Measurements from ENCODE around the gene SIRPA. TPM values are rescaled to one million over a fixed set of nuclear protein-coding genes. Genes with fewer than 3 reads are reported as not detected.

The SIRPA gene
- total and polyA plus RNA-seq, 2 experiments from 2014 or later: 93.3 to 101 TPM

GRCh38 chr20:1922786-1923185, 27.6 kb downstream of the SIRPA start:
- Histone ChIP-seq H3K36me3 (ENCODE audit: low read depth) (peaks cover 21% of the 10 kb centered on the region), H3K27me3 (replicated peaks; ENCODE audit: insufficient read depth) (no peaks in the 10 kb centered on the region), H3K4me2 (ENCODE audit: unreplicated experiment) (no peak overlapping the region), H3K9me2 (ENCODE audit: insufficient read depth) (no peaks in the 10 kb centered on the region), H3K79me2 (ENCODE audit: insufficient read depth) (peaks cover 72% of the 10 kb centered on the region), H3K9ac (no peak overlapping the region), H2AFZ (no peak overlapping the region), H3F3A (ENCODE audit: insufficient read depth) (peaks cover 10% of the 10 kb centered on the region; the same call in 1 of the 2 replicates), H3K9me3 (ENCODE audit: low read depth) (no peaks in the 10 kb centered on the region), H4K20me1 (ENCODE audit: insufficient read depth) (no peaks in the 10 kb centered on the region), H3K4me3 (no peak overlapping the region), H3K27ac (no peak overlapping the region), H3K4me1 (ENCODE audit: insufficient read depth) (no peaks in the 10 kb centered on the region)
- TF ChIP-seq EZH2 (IDR thresholded peaks at IDR 0.05; ENCODE audit: insufficient read depth, poor library complexity, severe bottlenecking): no peak
- TF ChIP-seq EZH2phosphoT487 (IDR thresholded peaks at IDR 0.05; ENCODE audit: insufficient read depth, low read depth): no peak
- in situ Hi-C loops (cut with MboI): no loop called here
- no peak for DNase-seq

- in situ Hi-C loops (cut with MboI): no loop called here
- no peaks in the 10 kb centered on the region for H3K4me1 ChIP-seq (ENCODE audit: insufficient read depth)
- WGBS, 2 experiments (ENCODE audit: low coverage in 1 of 2, low lambda C conversion rate in 2 of 2, missing lambda C conversion rate in 2 of 2): 86 to 88% methylated on average over 13 of the region's 13 CpGs
- H3K9me3 ChIP-seq (ENCODE audit: low read depth): no peaks in the 10 kb centered on the region
- H3K27ac ChIP-seq: no peak overlapping the region
- TF ChIP-seq EZH2 (IDR thresholded peaks at IDR 0.05; ENCODE audit: insufficient read depth, poor library complexity, severe bottlenecking) (no peak), EZH2phosphoT487 (IDR thresholded peaks at IDR 0.05; ENCODE audit: insufficient read depth, low read depth) (no peak)
- H3K4me2 ChIP-seq (ENCODE audit: unreplicated experiment): no peak overlapping the region
- H3K4me3 ChIP-seq: no peak overlapping the region
- no peak overlapping the region for H3K9ac ChIP-seq
- peaks cover 23% of the 10 kb centered on the region for H3K36me3 ChIP-seq (ENCODE audit: low read depth)
- peaks cover 48% of the 10 kb centered on the region for H3K79me2 ChIP-seq (ENCODE audit: insufficient read depth)
- H3K27me3 ChIP-seq (replicated peaks; ENCODE audit: insufficient read depth): no peaks in the 10 kb centered on the region
- H3F3A ChIP-seq (ENCODE audit: insufficient read depth): peaks cover 5% of the 10 kb centered on the region; the same call in 1 of the 2 replicates
- no peaks in the 10 kb centered on the region for H3K9me2 ChIP-seq (ENCODE audit: insufficient read depth)
- no peak for DNase-seq
- no peaks in the 10 kb centered on the region for H4K20me1 ChIP-seq (ENCODE audit: insufficient read depth)
- no peak overlapping the region for H2AFZ ChIP-seq
Observed at GRCh38 chr20:1924910-1925861, 30.0 kb downstream of the SIRPA start.

GRCh38 chr20:1926237-1926636, 31.0 kb downstream of the SIRPA start:
- peaks cover 39% of the 10 kb centered on the region for H3K79me2 ChIP-seq (ENCODE audit: insufficient read depth)
- H3K9ac ChIP-seq: no peak overlapping the region
- H3F3A ChIP-seq (ENCODE audit: insufficient read depth): peaks cover 7% of the 10 kb centered on the region; the same call in 1 of the 2 replicates
- WGBS, 2 experiments (ENCODE audit: low coverage in 1 of 2, low lambda C conversion rate in 2 of 2, missing lambda C conversion rate in 2 of 2): 77 to 79% methylated on average over 5 of the region's 5 CpGs
- no peaks in the 10 kb centered on the region for H4K20me1 ChIP-seq (ENCODE audit: insufficient read depth)
- in situ Hi-C loops (cut with MboI): no loop called here
- H3K9me2 ChIP-seq (ENCODE audit: insufficient read depth): no peaks in the 10 kb centered on the region
- TF ChIP-seq EZH2 (IDR thresholded peaks at IDR 0.05; ENCODE audit: insufficient read depth, poor library complexity, severe bottlenecking): no peak
- no peak for TF ChIP-seq EZH2phosphoT487 (IDR thresholded peaks at IDR 0.05; ENCODE audit: insufficient read depth, low read depth)
- H3K27ac ChIP-seq: no peak overlapping the region
- H3K27me3 ChIP-seq (replicated peaks; ENCODE audit: insufficient read depth): no peaks in the 10 kb centered on the region
- no peak overlapping the region for H3K4me3 ChIP-seq
- H3K4me2 ChIP-seq (ENCODE audit: unreplicated experiment): no peak overlapping the region
- peaks cover 23% of the 10 kb centered on the region for H3K36me3 ChIP-seq (ENCODE audit: low read depth)
- no peaks in the 10 kb centered on the region for H3K9me3 ChIP-seq (ENCODE audit: low read depth)
- DNase-seq: no peak
- H3K4me1 ChIP-seq (ENCODE audit: insufficient read depth): no peaks in the 10 kb centered on the region
- H2AFZ ChIP-seq: no peak overlapping the region

- no peak overlapping the region for H3K27ac ChIP-seq
- H3K4me1 ChIP-seq (ENCODE audit: insufficient read depth): no peaks in the 10 kb centered on the region
- TF ChIP-seq EZH2 (IDR thresholded peaks at IDR 0.05; ENCODE audit: insufficient read depth, poor library complexity, severe bottlenecking): no peak
- TF ChIP-seq EZH2phosphoT487 (IDR thresholded peaks at IDR 0.05; ENCODE audit: insufficient read depth, low read depth): no peak
- H3K9me3 ChIP-seq (ENCODE audit: low read depth): no peaks in the 10 kb centered on the region
- no peak overlapping the region for H3K4me3 ChIP-seq
- H3K27me3 ChIP-seq (replicated peaks; ENCODE audit: insufficient read depth): no peaks in the 10 kb centered on the region
- WGBS, 2 experiments (ENCODE audit: low coverage in 1 of 2, low lambda C conversion rate in 2 of 2, missing lambda C conversion rate in 2 of 2): 83 to 89% methylated on average over 8 of the region's 8 CpGs
- peaks cover 38% of the 10 kb centered on the region for H3K79me2 ChIP-seq (ENCODE audit: insufficient read depth)
- peaks cover 16% of the 10 kb centered on the region for H3F3A ChIP-seq (ENCODE audit: insufficient read depth)
- no peaks in the 10 kb centered on the region for H3K9me2 ChIP-seq (ENCODE audit: insufficient read depth)
- H3K36me3 ChIP-seq (ENCODE audit: low read depth): peaks cover 23% of the 10 kb centered on the region
- H3K9ac ChIP-seq: no peak overlapping the region
- H3K4me2 ChIP-seq (ENCODE audit: unreplicated experiment): no peak overlapping the region
- H2AFZ ChIP-seq: no peak overlapping the region
- no peak for DNase-seq
- no peaks in the 10 kb centered on the region for H4K20me1 ChIP-seq (ENCODE audit: insufficient read depth)
- in situ Hi-C loops (cut with MboI): no loop called here
Observed at GRCh38 chr20:1927217-1927616, 32.0 kb downstream of the SIRPA start.

All from GM23248 (cell line).